ENCODE results near the gene MTCP1. TPM values are rescaled to one million over a fixed set of nuclear protein-coding genes. Genes with fewer than 3 reads are reported as not detected.
A peak's percentile ranks its signal among the peaks of the same experiment; 100 is the strongest.

MTCP1 gene
- total RNA-seq, 2 experiments from 2014 or later: 24.5 TPM

- ATAC-seq (ENCODE audit: low read depth) (no peak), DNase-seq (no peak)
- H3K27ac Mint-ChIP-seq: no peak overlapping the region
- H3K4me3 Mint-ChIP-seq: peak overlapping the region; percentile 91
- no peaks in the 10 kb centered on the region for H3K9me3 Mint-ChIP-seq
- H3K27me3 Mint-ChIP-seq: no peaks in the 10 kb centered on the region
- H3K4me1 Mint-ChIP-seq: peaks cover 33% of the 10 kb centered on the region
- H3K36me3 Mint-ChIP-seq: peaks cover 5% of the 10 kb centered on the region
- POLR2A ChIA-PET: no interaction called here
These were observed 1.5 kb downstream of the MTCP1 start for GRCh38 chrX:155069414-155069813.

- no peak for ATAC-seq (ENCODE audit: low read depth)
- Mint-ChIP-seq H3K27ac (no peak overlapping the region), H3K9me3 (no peaks in the 10 kb centered on the region)
These were observed 2.8 kb downstream of the MTCP1 start for GRCh38 chrX:155068165-155068564.

GRCh38 chrX:155065035-155065734, 5.8 kb downstream of the MTCP1 start:
- POLR2A ChIA-PET: no interaction called here
- no peaks in the 10 kb centered on the region for H3K27me3 Mint-ChIP-seq
- no peak for ATAC-seq (ENCODE audit: low read depth)
- peaks cover 16% of the 10 kb centered on the region for H3K4me1 Mint-ChIP-seq
- peaks cover 2% of the 10 kb centered on the region for H3K36me3 Mint-ChIP-seq
- H3K27ac Mint-ChIP-seq: no peak overlapping the region
- DNase-seq: no peak
- H3K4me3 Mint-ChIP-seq: no peak overlapping the region
- no peaks in the 10 kb centered on the region for H3K9me3 Mint-ChIP-seq

More at GRCh38 chrX:155068165-155068564, 2.8 kb downstream of the MTCP1 start:
- Mint-ChIP-seq H3K4me1 (peaks cover 22% of the 10 kb centered on the region), H3K4me3 (peak overlapping the region; percentile 44), H3K27me3 (no peaks in the 10 kb centered on the region), H3K36me3 (peaks cover 5% of the 10 kb centered on the region)
- POLR2A ChIA-PET: no interaction called here
- no peak for DNase-seq

DNA sequence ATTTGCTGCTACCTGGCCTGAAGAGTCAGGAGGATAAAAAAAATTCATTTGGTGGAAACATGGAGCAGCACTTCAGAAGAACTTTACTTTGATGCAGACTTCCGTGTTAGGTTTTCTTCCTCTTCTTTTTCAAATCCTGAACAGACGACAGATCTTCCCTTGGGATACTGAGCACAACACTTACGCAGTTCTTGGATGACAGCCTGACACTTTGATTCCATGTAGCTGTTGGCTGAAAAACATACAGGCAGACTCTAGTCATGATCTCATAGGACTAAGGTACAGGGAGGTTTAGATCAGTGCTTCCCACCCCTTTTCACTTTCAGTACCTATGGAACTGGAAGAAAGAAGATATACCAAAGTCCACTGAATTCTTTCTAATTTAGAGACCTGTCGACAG, 9.2 kb downstream of the MTCP1 start:
- POLR2A ChIA-PET: no interaction called here
- no peak for DNase-seq

DNA sequence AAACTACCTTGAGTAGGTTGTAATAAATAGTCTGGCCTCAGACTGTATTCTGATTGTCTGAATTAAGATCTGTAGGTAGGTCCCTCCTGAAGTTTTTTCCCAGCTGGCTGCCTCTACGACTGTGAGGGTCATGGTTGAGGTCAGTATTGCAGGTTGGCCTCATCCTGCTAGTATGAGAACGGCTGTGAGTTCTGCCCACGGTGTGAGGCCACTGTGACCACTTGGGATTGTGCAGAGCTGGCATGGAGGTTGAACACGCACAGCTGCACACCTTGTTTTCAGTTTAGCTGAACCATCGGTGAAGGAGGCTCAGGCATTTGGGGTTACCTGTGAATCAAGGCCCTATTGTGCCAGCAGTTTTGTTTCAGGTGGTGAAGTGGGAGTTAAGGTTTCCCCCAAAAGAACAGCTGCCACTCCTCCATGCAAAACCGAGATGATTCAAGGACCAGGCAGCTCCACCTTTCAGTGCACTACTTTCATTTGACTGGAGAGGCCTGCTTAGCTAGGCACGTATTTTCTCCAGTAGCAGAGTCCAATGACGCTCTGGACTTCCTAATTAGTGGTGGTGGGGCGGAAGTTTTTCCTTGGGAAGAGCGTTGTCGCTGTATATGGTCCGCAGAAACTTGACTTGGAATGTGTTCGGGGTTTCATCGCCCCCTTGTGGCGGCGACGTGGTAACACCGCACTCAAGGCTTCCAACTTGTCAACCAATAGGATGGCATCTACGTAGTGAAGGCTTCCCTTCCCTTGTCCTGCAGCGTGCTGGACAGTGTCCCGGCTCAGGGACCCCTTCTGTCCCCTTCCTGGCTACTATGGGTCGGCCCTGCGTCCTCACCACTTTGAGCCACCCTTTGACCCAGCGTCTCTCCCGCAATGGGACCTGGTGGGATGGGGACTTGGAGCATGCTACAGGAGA, 13.8 kb downstream of the MTCP1 start:
- H3K27ac Mint-ChIP-seq: peak overlapping the region; percentile 78
- ATAC-seq (ENCODE audit: low read depth) (peak; percentile 77), DNase-seq (peak; percentile 53)
- POLR2A ChIA-PET: interaction anchor here (0.6 to 1.6 kb wide), 3 partner anchors 15 to 510 kb away, joined by 3 read pairs; partner anchors contain the start of gene G6PD
- no peaks in the 10 kb centered on the region for H3K27me3 Mint-ChIP-seq
- H3K36me3 Mint-ChIP-seq: peaks cover 9% of the 10 kb centered on the region
- peaks cover 24% of the 10 kb centered on the region for H3K4me1 Mint-ChIP-seq
- H3K9me3 Mint-ChIP-seq: no peaks in the 10 kb centered on the region
- H3K4me3 Mint-ChIP-seq: peak overlapping the region; percentile 76

More for the DNA sequence above, 9.2 kb downstream of the MTCP1 start:
- Mint-ChIP-seq H3K36me3 (peaks cover 2% of the 10 kb centered on the region), H3K27ac (no peak overlapping the region), H3K9me3 (no peaks in the 10 kb centered on the region), H3K27me3 (no peaks in the 10 kb centered on the region), H3K4me1 (peaks cover 10% of the 10 kb centered on the region), H3K4me3 (no peak overlapping the region)
- no peak for ATAC-seq (ENCODE audit: low read depth)

GRCh38 chrX:155056471-155056870, 14.5 kb downstream of the MTCP1 start:
- Mint-ChIP-seq H3K27me3 (no peaks in the 10 kb centered on the region), H3K9me3 (no peaks in the 10 kb centered on the region), H3K4me1 (peaks cover 24% of the 10 kb centered on the region), H3K27ac (peak overlapping the region; percentile 78), H3K36me3 (peaks cover 9% of the 10 kb centered on the region), H3K4me3 (peak overlapping the region; percentile 76)
- POLR2A ChIA-PET: interaction anchor here (0.6 to 1.6 kb wide), 3 partner anchors 15 to 510 kb away, joined by 3 read pairs; partner anchors contain the start of gene G6PD
- DNase-seq: no peak
- ATAC-seq (ENCODE audit: low read depth): peak; percentile 75

GRCh38 chrX:155055494-155055893, 15.4 kb downstream of the MTCP1 start:
- Mint-ChIP-seq H3K27ac (no peak overlapping the region), H3K4me1 (peaks cover 26% of the 10 kb centered on the region), H3K9me3 (no peaks in the 10 kb centered on the region), H3K27me3 (no peaks in the 10 kb centered on the region), H3K36me3 (peaks cover 9% of the 10 kb centered on the region), H3K4me3 (no peak overlapping the region)
- ATAC-seq (ENCODE audit: low read depth): no peak
- no peak for DNase-seq
- POLR2A ChIA-PET: interaction anchor here (1.0 kb wide), 1 partner anchor 27 kb away, joined by 3 read pairs; no protein-coding TSS in a partner anchor

- DNase-seq: no peak
- Mint-ChIP-seq H3K27ac (no peak overlapping the region), H3K4me3 (no peak overlapping the region), H3K4me1 (peaks cover 32% of the 10 kb centered on the region), H3K9me3 (no peaks in the 10 kb centered on the region), H3K27me3 (no peaks in the 10 kb centered on the region), H3K36me3 (peaks cover 9% of the 10 kb centered on the region)
- ATAC-seq (ENCODE audit: low read depth): no peak
- POLR2A ChIA-PET: no interaction called here
These were observed 16.7 kb downstream of the MTCP1 start for GRCh38 chrX:155054255-155054654.

DNA sequence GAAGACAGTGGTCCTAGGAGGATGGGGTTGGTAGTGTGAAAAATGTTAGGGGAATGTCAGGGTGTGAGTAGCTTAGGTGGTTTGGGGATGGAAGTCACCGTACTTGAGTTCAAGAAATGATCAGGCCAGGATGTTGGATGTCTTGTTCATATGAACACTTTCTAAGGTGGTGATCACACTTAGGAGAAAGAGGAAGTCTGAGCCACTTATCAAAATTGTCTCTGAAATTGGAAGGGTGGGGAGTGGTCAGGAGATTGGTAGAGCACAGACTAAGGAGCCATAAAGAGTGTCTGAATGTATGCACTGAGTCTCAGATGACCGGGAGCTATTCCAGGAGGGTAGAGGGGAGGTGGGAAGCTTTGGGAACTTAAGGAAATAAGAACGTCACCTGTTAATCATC, 17.3 kb downstream of the MTCP1 start:
- Mint-ChIP-seq H3K4me1 (peaks cover 37% of the 10 kb centered on the region), H3K36me3 (peaks cover 9% of the 10 kb centered on the region), H3K27me3 (no peaks in the 10 kb centered on the region), H3K27ac (no peak overlapping the region), H3K9me3 (no peaks in the 10 kb centered on the region), H3K4me3 (no peak overlapping the region)
- POLR2A ChIA-PET: no interaction called here
- ATAC-seq (ENCODE audit: low read depth): no peak
- no peak for DNase-seq

GRCh38 chrX:155052738-155053498, 18.0 kb downstream of the MTCP1 start:
- Mint-ChIP-seq H3K27ac (no peak overlapping the region), H3K9me3 (no peaks in the 10 kb centered on the region), H3K4me1 (peaks cover 39% of the 10 kb centered on the region), H3K4me3 (no peak overlapping the region), H3K27me3 (no peaks in the 10 kb centered on the region), H3K36me3 (peaks cover 9% of the 10 kb centered on the region)
- ATAC-seq (ENCODE audit: low read depth): no peak
- DNase-seq: no peak
- POLR2A ChIA-PET: no interaction called here

DNA sequence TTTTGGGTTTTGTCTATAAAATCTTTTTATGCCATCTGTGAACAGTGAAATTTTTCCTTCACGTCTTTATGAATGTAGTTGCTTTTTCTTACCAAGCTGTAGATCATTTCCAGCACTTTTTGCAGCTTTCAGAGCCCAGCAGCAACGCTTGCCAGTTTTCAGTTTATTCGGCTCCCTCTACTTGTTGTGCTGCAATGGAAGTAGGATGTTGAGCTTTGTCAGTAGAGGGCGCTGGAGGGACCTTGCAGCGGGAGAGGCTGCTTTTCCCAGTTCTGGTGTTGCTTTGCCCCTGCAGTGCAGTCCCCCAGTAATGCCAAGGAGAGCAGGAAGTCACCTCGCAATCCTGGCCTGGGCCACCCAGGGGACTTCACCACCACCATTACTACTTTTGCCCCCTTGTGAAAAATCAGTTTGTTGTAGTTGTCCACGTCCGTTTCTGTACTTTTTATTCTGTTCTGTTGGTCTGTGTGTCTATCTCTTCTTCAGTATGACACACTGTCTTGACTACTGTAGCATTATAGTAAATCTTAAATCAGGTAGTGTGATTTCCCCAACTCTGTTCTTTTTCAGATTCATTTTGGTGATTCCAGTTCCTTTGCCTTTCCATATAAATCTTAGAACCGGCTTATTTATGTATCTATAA, 21.8 kb downstream of the MTCP1 start:
- DNase-seq: no peak
- H3K27me3 Mint-ChIP-seq: no peaks in the 10 kb centered on the region
- H3K4me1 Mint-ChIP-seq: peaks cover 27% of the 10 kb centered on the region
- ATAC-seq (ENCODE audit: low read depth): peak; percentile 47
- H3K36me3 Mint-ChIP-seq: peaks cover 11% of the 10 kb centered on the region
- no peaks in the 10 kb centered on the region for H3K9me3 Mint-ChIP-seq
- POLR2A ChIA-PET: no interaction called here
- no peak overlapping the region for H3K4me3 Mint-ChIP-seq
- no peak overlapping the region for H3K27ac Mint-ChIP-seq

DNA sequence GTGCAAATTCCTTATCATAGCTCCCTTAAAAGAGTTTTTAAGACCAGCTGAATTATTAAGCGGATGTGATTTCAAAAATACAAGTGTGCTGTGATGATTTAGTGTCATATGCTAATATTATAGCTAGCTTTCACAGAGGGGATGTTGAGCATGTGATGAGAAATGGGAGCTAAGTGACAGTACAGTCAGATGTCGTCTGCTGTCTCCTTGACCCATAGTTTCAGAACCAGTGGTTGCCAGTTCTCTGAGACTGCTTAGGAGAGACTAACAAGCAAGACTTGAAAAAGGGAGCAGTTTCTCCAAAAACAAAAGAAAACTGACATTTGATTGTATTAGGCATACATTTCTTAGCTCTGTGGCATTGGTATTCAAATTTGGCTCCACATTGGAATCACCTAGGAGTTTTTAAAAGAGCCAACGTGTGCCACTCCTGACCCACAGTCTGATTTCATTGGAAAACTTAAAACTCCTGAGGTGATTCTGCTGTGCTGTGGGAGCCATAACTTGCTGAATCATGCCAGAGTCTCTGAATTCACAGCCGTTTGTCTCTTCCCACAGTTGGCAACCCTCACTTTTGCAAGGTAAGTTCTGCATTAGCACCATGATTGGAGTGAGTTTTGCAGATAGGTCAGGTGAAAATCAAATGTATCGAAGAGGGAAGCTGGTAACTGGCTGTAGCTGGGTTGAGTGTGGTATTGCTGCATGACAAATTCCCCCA, 24.0 kb downstream of the MTCP1 start:
- peaks cover 19% of the 10 kb centered on the region for H3K4me1 Mint-ChIP-seq
- H3K36me3 Mint-ChIP-seq: peaks cover 12% of the 10 kb centered on the region
- POLR2A ChIA-PET: no interaction called here
- DNase-seq (no peak), ATAC-seq (ENCODE audit: low read depth) (no peak)
- no peak overlapping the region for H3K4me3 Mint-ChIP-seq
- H3K9me3 Mint-ChIP-seq: no peaks in the 10 kb centered on the region
- no peaks in the 10 kb centered on the region for H3K27me3 Mint-ChIP-seq
- no peak overlapping the region for H3K27ac Mint-ChIP-seq
